PC-9 (cell line): Measurements from ENCODE around the gene MRPL34. TPM values are rescaled to one million over a fixed set of nuclear protein-coding genes. Genes with fewer than 3 reads are reported as not detected.
"Not testable (repeated sequence)": the region's sequence is repeated elsewhere in the genome, so short reads cannot be mapped to it uniquely, and the experiment has no call there.

ENCODE experiments used
- BruUV-seq: library from RNA; stranded (reverse); fragments of 400-500 nt; replicated peaks from 2 replicates; lab custom pipeline; 2021; lab: Mats Ljungman, UMichigan
- CTCF ChIA-PET: fragments of 300-600 bp; sonication (Branson Sonifier 250); formaldehyde crosslinking; loops from one replicate; lab custom pipeline; 2022; ENCODE audit warnings: antibody characterized with exemption; lab: Charles Lee
- POLR2A ChIA-PET: fragments of 300-600 bp; sonication (Branson Sonifier 250); formaldehyde crosslinking; loops from one replicate; lab custom pipeline; 2022; ENCODE audit warnings: antibody characterized with exemption; ENCODE audit not compliant: unreplicated experiment; lab: Charles Lee
- DNase-seq, 2 experiments: peaks; one replicate each; pipeline versions ENCODE4 v3.0.0 to v3.0.0-alpha.2; 2015 to 2022; ENCODE audit warnings: mixed read lengths in 1 of 2
- H2AFZ ChIP-seq: fragments of 200-600 bp; sonication (generic); 2 replicates; pipeline ENCODE4 v1.8.1; 2017; ENCODE audit warnings: antibody characterized with exemption
- H3F3A ChIP-seq: fragments of 200-600 bp; sonication (generic); 2 replicates; pipeline ENCODE4 v1.8.1; 2017; ENCODE audit warnings: antibody characterized with exemption, mild to moderate bottlenecking, low read depth; ENCODE audit not compliant: insufficient read depth
- H3K27ac ChIP-seq: fragments of 200-600 bp; sonication (generic); 2 replicates; pipeline ENCODE4 v1.6.1; 2016; ENCODE audit warnings: mixed run types
- H3K27me3 ChIP-seq: fragments of 200-600 bp; sonication (generic); 2 replicates; pipeline ENCODE4 v1.6.1; 2016; ENCODE audit warnings: low read depth, mixed run types; ENCODE audit not compliant: insufficient read depth
- H3K36me3 ChIP-seq: fragments of 200-600 bp; sonication (generic); 2 replicates; pipeline ENCODE4 v1.6.1; 2016; ENCODE audit warnings: low read depth, mixed run types
- H3K4me1 ChIP-seq: fragments of 200-600 bp; sonication (generic); replicated peaks from 2 replicates; pipeline ENCODE4 v1.6.1; 2016; ENCODE audit warnings: mixed run types; ENCODE audit not compliant: insufficient read depth
- H3K4me2 ChIP-seq: fragments of 200-600 bp; sonication (generic); 2 replicates; pipeline ENCODE4 v1.6.1; 2017; ENCODE audit warnings: mixed run types
- H3K4me3 ChIP-seq: fragments of 200-600 bp; sonication (generic); 2 replicates; pipeline ENCODE4 v1.6.1; 2016; ENCODE audit warnings: mixed run types
- H3K79me2 ChIP-seq: fragments of 200-600 bp; sonication (generic); 2 replicates; pipeline ENCODE4 v1.6.1; 2017; ENCODE audit warnings: low read depth, mixed run types
- H3K9me2 ChIP-seq: fragments of 200-600 bp; sonication (generic); 2 replicates; pipeline ENCODE4 v1.8.1; 2017; ENCODE audit warnings: mild to moderate bottlenecking; ENCODE audit not compliant: insufficient read depth
- H3K9me3 ChIP-seq: fragments of 200-600 bp; sonication (generic); 2 replicates; pipeline ENCODE4 v1.8.1; 2016; ENCODE audit warnings: low read depth; ENCODE audit not compliant: insufficient read depth
- H4K20me1 ChIP-seq: fragments of 200-600 bp; sonication (generic); 2 replicates; pipeline ENCODE4 v1.8.1; 2017; ENCODE audit not compliant: insufficient read depth
- EZH2 ChIP-seq: fragments of 200-600 bp; sonication (generic); IDR thresholded peaks from 2 replicates; pipeline ENCODE4 v1.8.0; 2017; ENCODE audit warnings: antibody characterized with exemption, low read depth
- intact Hi-C: fragments of 100-400 bp; cut with micrococcal nuclease; formaldehyde crosslinking; loops from one replicate; pipeline ENCODE4 v1.10.0; 2022; ENCODE audit not compliant: unreplicated experiment
- total RNA-seq: library from RNA; stranded (reverse); gene quantifications from 2 replicates; pipeline ENCODE4 v1.2.3, GENCODE V29; 2021
- TF ChIP-seq, protein P1 (sequence below): fragments of 200-600 bp; sonication (generic); conservative IDR thresholded peaks from 2 replicates; pipeline ENCODE4 v1.6.1; 2017; ENCODE audit warnings: mixed run types, antibody characterized with exemption, mild to moderate bottlenecking, moderate library complexity

Gene MRPL34
- total RNA-seq, 1 experiment from 2014 or later = 64.8 TPM

- Histone ChIP-seq H4K20me1 (no peaks in the 10 kb centered on the region), H3K9me2 (no peaks in the 10 kb centered on the region), H3K79me2 (peaks cover 17% of the 10 kb centered on the region), H3K9me3 (no peaks in the 10 kb centered on the region), H3K4me3 (no peak overlapping the region), H3K27ac (peak overlapping the region; percentile 70), H2AFZ (no peak overlapping the region), H3K27me3 (no peaks in the 10 kb centered on the region), H3K36me3 (peaks cover 11% of the 10 kb centered on the region; the same call in 1 of the 2 replicates), H3F3A (peaks cover 32% of the 10 kb centered on the region), H3K4me2 (peak overlapping the region; percentile 34; the same call in 1 of the 2 replicates), H3K4me1 (peaks cover 25% of the 10 kb centered on the region)
- DNase-seq = no peak
- ChIA-PET POLR2A (interaction anchor here (0.5 to 1.4 kb wide), 9 partner anchors 12 to 662 kb away, joined by 3 to 25 read pairs (median 9); partner anchors contain the start of genes OCEL1 and USE1), CTCF (no interaction called here)
- BruUV-seq = no TSS peak
- intact Hi-C loops = no loop called here
- TF ChIP-seq, protein P1, sequence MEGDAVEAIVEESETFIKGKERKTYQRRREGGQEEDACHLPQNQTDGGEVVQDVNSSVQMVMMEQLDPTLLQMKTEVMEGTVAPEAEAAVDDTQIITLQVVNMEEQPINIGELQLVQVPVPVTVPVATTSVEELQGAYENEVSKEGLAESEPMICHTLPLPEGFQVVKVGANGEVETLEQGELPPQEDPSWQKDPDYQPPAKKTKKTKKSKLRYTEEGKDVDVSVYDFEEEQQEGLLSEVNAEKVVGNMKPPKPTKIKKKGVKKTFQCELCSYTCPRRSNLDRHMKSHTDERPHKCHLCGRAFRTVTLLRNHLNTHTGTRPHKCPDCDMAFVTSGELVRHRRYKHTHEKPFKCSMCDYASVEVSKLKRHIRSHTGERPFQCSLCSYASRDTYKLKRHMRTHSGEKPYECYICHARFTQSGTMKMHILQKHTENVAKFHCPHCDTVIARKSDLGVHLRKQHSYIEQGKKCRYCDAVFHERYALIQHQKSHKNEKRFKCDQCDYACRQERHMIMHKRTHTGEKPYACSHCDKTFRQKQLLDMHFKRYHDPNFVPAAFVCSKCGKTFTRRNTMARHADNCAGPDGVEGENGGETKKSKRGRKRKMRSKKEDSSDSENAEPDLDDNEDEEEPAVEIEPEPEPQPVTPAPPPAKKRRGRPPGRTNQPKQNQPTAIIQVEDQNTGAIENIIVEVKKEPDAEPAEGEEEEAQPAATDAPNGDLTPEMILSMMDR = no peak
- no peak for TF ChIP-seq EZH2
These were observed 39.1 kb upstream of the MRPL34 start for GRCh38 chr19:17266589-17266974.

DNA sequence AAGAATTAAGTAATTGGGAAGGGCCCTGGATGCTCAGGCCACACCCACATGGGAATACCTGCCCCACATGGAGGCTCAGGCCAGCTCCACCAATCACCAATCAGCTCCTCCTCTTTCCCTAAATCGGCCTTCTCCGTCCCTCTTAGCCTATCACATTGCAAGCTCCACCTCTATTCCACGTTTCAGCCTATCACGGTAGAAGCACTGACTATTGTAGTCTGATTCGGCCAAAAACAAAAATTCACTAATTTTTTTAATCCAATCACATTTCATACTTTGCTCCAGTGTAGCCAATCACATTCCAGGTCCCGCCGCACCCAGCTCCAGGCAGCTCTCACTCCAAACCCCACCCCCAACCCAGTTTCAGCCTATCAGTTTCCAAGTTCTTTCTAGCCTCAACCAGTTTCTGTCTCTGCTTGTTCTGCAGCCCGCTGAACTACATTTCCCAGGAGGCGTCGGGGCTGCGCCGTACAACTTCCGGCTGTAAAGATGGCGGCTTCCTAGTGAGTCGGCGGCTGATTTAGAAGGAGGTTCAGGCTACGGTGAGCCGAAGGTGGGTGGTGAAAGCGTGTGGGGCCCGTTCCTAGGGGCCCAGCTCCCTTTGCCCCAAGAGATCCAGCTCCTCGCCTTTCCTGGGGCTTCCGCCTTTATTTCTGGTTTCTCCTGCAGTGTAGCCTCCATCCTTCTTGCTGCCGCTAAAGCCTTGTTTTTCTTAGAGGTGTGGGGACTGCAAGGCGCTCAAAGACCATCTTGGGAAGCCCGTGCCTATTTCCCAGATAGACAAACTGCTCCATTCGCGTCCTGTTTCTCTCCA lies 38.5 kb upstream of the MRPL34 start, which contains the start of gene BABAM1:
BABAM1 (plus strand) TSS at position 469 of the 814 bp plus-strand sequence. CDS start 1,364 bp downstream, outside the sequence.
- peak within 1 kb of the TSS; percentile 70 for H3K27ac ChIP-seq
- no peaks in the 10 kb centered on the region for H4K20me1 ChIP-seq
- no peaks in the 10 kb centered on the region for H3K9me3 ChIP-seq
- no peak for TF ChIP-seq EZH2
- TF ChIP-seq, protein P1 = no peak
- peak within 1 kb of the TSS; percentile 90 for H3K4me2 ChIP-seq
- BruUV-seq = TSS peak; percentile 78
- H3K27me3 ChIP-seq = no peaks in the 10 kb centered on the region
- H3F3A ChIP-seq = peaks cover 32% of the 10 kb centered on the region
- intact Hi-C loops = loop anchor here (1.0 kb wide), 1 partner anchor 21 kb away; no protein-coding TSS in a partner anchor
- no peaks in the 10 kb centered on the region for H3K9me2 ChIP-seq
- peaks cover 25% of the 10 kb centered on the region for H3K4me1 ChIP-seq
- peak within 1 kb of the TSS; percentile 86 for H3K4me3 ChIP-seq
- DNase-seq = peak; percentile 94 to 99
- H3K36me3 ChIP-seq = peaks cover 11% of the 10 kb centered on the region; the same call in 1 of the 2 replicates
- POLR2A ChIA-PET = interaction anchor here (0.5 to 1.4 kb wide), 10 partner anchors 12 to 662 kb away, joined by 3 to 25 read pairs (median 11); partner anchors contain the start of genes OCEL1 and USE1
- H3K79me2 ChIP-seq = peaks cover 17% of the 10 kb centered on the region
- peak within 1 kb of the TSS; percentile 88 for H2AFZ ChIP-seq
- CTCF ChIA-PET = no interaction called here

DNA sequence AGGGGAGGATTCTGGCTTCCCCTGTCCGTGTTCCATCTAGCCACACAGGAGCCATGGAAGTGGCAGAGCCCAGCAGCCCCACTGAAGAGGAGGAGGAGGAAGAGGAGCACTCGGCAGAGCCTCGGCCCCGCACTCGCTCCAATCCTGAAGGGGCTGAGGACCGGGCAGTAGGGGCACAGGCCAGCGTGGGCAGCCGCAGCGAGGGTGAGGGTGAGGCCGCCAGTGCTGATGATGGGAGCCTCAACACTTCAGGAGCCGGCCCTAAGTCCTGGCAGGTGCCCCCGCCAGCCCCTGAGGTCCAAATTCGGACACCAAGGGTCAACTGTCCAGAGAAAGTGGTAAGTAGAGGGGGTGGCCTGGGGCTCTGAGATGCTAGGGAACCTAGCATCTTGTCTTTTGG lies 36.9 kb upstream of the MRPL34 start:
- peaks cover 25% of the 10 kb centered on the region for H3K4me1 ChIP-seq
- no peaks in the 10 kb centered on the region for H3K9me3 ChIP-seq
- H3K27me3 ChIP-seq = no peaks in the 10 kb centered on the region
- H3K27ac ChIP-seq = no peak overlapping the region
- intact Hi-C loops = no loop called here
- TF ChIP-seq, protein P1 = no peak
- TF ChIP-seq EZH2 = no peak
- peak overlapping the region; percentile 86; the same call in 1 of the 2 replicates for H3K4me3 ChIP-seq
- no peak for DNase-seq
- CTCF ChIA-PET = interaction anchor here (0.7 kb wide), 1 partner anchor 42 kb away, joined by 7 read pairs; no protein-coding TSS in a partner anchor
- no TSS peak for BruUV-seq
- H3K79me2 ChIP-seq = peaks cover 17% of the 10 kb centered on the region
- H3K4me2 ChIP-seq = peak overlapping the region; percentile 90
- H2AFZ ChIP-seq = no peak overlapping the region
- H3K36me3 ChIP-seq = peaks cover 11% of the 10 kb centered on the region; the same call in 1 of the 2 replicates
- no peaks in the 10 kb centered on the region for H3K9me2 ChIP-seq
- POLR2A ChIA-PET = no interaction called here
- H4K20me1 ChIP-seq = no peaks in the 10 kb centered on the region
- H3F3A ChIP-seq = peaks cover 27% of the 10 kb centered on the region

DNA sequence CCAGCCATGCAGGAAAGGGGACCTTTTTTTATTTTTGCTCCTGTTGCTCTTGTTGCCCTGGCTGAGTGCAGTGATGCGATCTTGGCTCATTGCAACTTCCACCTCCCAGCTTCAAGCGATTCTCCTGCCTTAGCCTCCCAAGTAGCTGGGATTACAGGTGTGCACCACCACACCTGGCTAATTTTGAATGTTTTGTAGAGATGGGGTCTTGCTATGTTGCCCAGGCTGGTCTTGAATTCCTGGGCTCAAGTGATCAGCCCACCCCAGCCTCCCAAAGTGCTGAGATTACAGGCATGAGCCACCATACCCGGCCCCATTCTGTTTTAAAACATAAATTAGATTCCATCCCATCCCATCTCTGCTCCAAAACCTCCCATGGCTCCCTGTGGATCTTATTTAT lies 30.8 kb upstream of the MRPL34 start:
- H2AFZ ChIP-seq, DNase-seq, H3K4me2 ChIP-seq, H3K79me2 ChIP-seq, CTCF ChIA-PET, H3K9me3 ChIP-seq, H3K4me3 ChIP-seq, H3K27me3 ChIP-seq, H4K20me1 ChIP-seq, H3K4me1 ChIP-seq, BruUV-seq, intact Hi-C loops, H3K9me2 ChIP-seq, POLR2A ChIA-PET, H3K27ac ChIP-seq: not testable (repeated sequence)
- H3F3A ChIP-seq = peaks cover 22% of the 10 kb centered on the region
- H3K36me3 ChIP-seq = peaks cover 23% of the 10 kb centered on the region
